ENCODE data around the gene NFX1.
"Not testable (repeated sequence)": the region's sequence is repeated elsewhere in the genome, so short reads cannot be mapped to it uniquely, and the experiment has no call there.

DNA sequence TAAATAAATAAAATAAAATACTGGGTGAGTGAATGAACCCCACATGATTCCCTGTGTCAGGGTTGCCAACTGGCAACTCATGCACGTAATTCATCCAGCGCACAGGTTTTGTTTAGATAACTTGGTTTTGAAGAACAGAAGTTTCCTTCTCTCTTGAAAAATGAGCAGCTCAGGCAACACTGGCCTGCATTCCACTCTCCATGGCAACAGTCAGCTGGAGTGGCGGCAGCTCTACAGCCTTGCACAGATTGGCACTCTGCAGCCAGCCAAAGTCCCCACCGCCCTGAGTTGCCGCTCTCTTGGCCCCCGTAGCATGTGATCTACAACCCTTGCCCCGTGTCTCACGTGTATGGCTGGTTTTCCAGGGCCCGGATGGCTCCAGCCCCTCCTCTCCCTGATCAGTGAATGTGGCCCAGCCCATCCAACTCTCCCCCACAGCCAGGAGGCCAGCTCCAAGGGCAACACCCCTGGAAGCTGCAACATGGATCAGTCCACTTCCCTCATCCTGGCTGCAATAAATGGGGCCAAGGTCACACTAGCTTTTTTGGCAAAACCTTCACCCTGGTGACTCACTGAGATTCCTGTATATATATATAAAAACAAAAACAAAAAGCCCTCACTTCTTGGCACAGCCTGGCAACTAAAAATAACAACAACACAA lies 100.9 kb downstream of the NFX1 start:
- not testable (repeated sequence) for TF ChIP-seq SNAI2 (CRISPR knock-in tag; IDR thresholded peaks at IDR 0.05); ZNF8 (CRISPR knock-in tag; IDR thresholded peaks at IDR 0.05); GLIS3 (CRISPR knock-in tag; IDR thresholded peaks at IDR 0.05); BACH2 (CRISPR knock-in tag; IDR thresholded peaks at IDR 0.05; ENCODE audit: borderline replicate concordance)

Data from SK-N-SH treated with all-trans-retinoic acid at 6 μM for 48 hours (cell line).